ENCODE data around the gene THOP1.
A peak's percentile ranks its signal among the peaks of the same experiment; 100 is the strongest.
"Not testable (repeated sequence)": the region's sequence is repeated elsewhere in the genome, so short reads cannot be mapped to it uniquely, and the experiment has no call there.

Gene THOP1

GRCh38 chr19:2782329-2782935, 2.9 kb upstream of the THOP1 start:
- Histone ChIP-seq H3K27me3 (ENCODE audit: insufficient read depth, low read length) (no peaks in the 10 kb centered on the region), H3K36me3 (ENCODE audit: insufficient read depth, low read length) (peaks cover 19% of the 10 kb centered on the region), H2AFZ (ENCODE audit: low read depth, low read length) (no peak overlapping the region), H3K4me3 (ENCODE audit: low read length) (peak overlapping the region; percentile 76), H3K9me3 (ENCODE audit: low read length) (peaks cover 1% of the 10 kb centered on the region), H3K4me1 (ENCODE audit: insufficient read depth, low read length) (peaks cover 29% of the 10 kb centered on the region)

DNA sequence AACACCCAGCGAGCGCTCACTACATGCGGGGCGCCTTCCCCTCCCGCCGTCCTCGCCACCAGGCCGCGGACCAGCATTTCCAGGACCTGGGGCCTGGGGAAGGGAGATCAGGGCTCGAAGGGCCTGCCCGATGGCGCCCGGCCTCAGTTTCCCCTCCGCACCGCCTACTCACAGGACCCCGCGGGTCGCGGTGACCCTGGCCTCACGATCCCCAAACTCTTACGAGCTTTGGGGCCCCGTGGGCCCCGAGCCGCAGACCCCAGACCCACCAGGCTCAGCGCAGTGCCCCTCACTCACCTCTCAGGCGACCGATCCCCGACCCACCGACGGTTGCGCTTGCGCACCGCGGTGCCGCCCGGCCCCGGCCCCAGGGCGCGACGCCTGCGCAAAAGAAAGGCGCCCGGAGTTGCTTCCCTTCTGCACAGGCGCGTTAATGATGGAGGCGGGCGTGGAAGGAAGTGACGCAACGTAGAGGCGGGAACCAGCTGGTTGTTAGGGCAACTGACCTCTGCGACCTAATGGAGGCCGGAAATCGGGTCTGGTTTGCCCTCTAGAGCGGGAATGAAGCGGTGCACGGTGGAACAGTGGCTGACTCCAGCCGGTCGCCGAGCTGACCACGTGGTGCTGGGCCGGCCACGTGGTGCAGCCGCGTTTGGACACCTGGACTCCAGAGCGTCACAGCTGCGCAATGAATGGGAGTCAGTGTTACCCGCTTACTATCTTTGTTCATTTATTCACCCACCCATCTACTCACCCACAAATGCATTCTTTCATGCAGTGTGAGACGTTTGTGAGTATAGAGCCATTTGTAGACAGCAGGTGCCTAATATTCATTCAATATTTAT, 2.1 kb upstream of the THOP1 start, which contains the start of gene SGTA:
Gene SGTA, minus strand, starts transcription at position 338 of the 845 bp plus-strand sequence. CDS start 14,205 bp downstream, outside the sequence.
- Histone ChIP-seq H3K36me3 (ENCODE audit: insufficient read depth, low read length) (peaks cover 23% of the 10 kb centered on the region), H3K4me1 (ENCODE audit: insufficient read depth, low read length) (peaks cover 29% of the 10 kb centered on the region), H3K27me3 (ENCODE audit: insufficient read depth, low read length) (no peaks in the 10 kb centered on the region), H3K4me3 (ENCODE audit: low read length) (peak within 1 kb of the TSS; percentile 76), H2AFZ (ENCODE audit: low read depth, low read length) (peak within 1 kb of the TSS; percentile 63), H3K9me3 (ENCODE audit: low read length) (no peaks in the 10 kb centered on the region)

GRCh38 chr19:2783781-2784145, 1.5 kb upstream of the THOP1 start:
- Histone ChIP-seq H2AFZ (ENCODE audit: low read depth, low read length) (peak overlapping the region; percentile 63), H3K4me1 (ENCODE audit: insufficient read depth, low read length) (peaks cover 29% of the 10 kb centered on the region), H3K27me3 (ENCODE audit: insufficient read depth, low read length) (no peaks in the 10 kb centered on the region), H3K9me3 (ENCODE audit: low read length) (no peaks in the 10 kb centered on the region), H3K4me3 (ENCODE audit: low read length) (peak overlapping the region; percentile 36), H3K36me3 (ENCODE audit: insufficient read depth, low read length) (peaks cover 25% of the 10 kb centered on the region)

DNA sequence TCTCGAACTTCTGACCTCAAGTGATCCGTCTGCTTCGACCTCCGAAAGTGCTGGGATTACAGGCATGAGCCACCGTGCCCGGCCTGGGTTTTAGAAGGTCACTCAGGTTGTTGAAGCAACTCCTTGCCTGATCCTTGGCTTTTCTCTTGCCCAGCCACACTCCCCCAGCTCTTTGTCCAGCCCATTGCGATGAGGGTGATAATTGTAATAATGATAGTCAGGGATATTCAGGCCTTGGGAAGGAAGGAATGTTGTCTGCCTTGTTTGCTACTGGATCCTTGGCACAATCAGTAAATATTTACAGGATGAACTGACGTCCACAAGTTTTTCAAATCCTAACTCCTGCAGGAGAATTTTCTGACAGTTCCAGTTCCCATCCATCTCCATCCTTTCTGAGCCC, 1.8 kb downstream of the THOP1 start:
- H2AFZ ChIP-seq (ENCODE audit: low read depth, low read length) = no peak overlapping the region
- H3K36me3 ChIP-seq (ENCODE audit: insufficient read depth, low read length) = peaks cover 41% of the 10 kb centered on the region
- H3K4me3 ChIP-seq (ENCODE audit: low read length) = no peak overlapping the region
- peaks cover 21% of the 10 kb centered on the region for H3K4me1 ChIP-seq (ENCODE audit: insufficient read depth, low read length)
- no peaks in the 10 kb centered on the region for H3K9me3 ChIP-seq (ENCODE audit: low read length)
- no peaks in the 10 kb centered on the region for H3K27me3 ChIP-seq (ENCODE audit: insufficient read depth, low read length)

- H3K27me3 ChIP-seq (ENCODE audit: insufficient read depth, low read length) = no peaks in the 10 kb centered on the region
- H3K4me3 ChIP-seq (ENCODE audit: low read length) = no peak overlapping the region
- H3K4me1 ChIP-seq (ENCODE audit: insufficient read depth, low read length) = peaks cover 15% of the 10 kb centered on the region
- H3K9me3 ChIP-seq (ENCODE audit: low read length) = no peaks in the 10 kb centered on the region
- H2AFZ ChIP-seq (ENCODE audit: low read depth, low read length) = no peak overlapping the region
- peaks cover 51% of the 10 kb centered on the region for H3K36me3 ChIP-seq (ENCODE audit: insufficient read depth, low read length)
These were observed 2.9 kb downstream of the THOP1 start for GRCh38 chr19:2788237-2788636.

DNA sequence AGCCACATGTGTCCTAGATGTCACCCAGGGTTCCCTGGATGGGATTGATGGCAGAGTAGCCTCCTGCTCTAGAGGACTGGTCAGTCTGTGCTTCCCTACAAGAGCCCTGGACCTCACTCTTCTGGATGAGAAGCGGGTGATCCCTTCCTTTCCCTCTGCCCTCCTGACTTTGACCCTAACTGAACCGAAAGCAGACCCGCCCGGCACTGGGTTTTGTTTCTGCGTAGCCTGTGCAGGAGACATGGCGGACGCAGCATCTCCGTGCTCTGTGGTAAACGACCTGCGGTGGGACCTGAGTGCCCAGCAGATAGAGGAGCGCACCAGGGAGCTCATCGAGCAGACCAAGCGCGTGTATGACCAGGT, 4.9 kb downstream of the THOP1 start:
- no peak overlapping the region for H2AFZ ChIP-seq (ENCODE audit: low read depth, low read length)
- H3K36me3 ChIP-seq (ENCODE audit: insufficient read depth, low read length) = peaks cover 62% of the 10 kb centered on the region
- no peak overlapping the region for H3K4me3 ChIP-seq (ENCODE audit: low read length)
- H3K4me1 ChIP-seq (ENCODE audit: insufficient read depth, low read length) = peaks cover 8% of the 10 kb centered on the region
- no peaks in the 10 kb centered on the region for H3K9me3 ChIP-seq (ENCODE audit: low read length)
- H3K27me3 ChIP-seq (ENCODE audit: insufficient read depth, low read length) = no peaks in the 10 kb centered on the region

DNA sequence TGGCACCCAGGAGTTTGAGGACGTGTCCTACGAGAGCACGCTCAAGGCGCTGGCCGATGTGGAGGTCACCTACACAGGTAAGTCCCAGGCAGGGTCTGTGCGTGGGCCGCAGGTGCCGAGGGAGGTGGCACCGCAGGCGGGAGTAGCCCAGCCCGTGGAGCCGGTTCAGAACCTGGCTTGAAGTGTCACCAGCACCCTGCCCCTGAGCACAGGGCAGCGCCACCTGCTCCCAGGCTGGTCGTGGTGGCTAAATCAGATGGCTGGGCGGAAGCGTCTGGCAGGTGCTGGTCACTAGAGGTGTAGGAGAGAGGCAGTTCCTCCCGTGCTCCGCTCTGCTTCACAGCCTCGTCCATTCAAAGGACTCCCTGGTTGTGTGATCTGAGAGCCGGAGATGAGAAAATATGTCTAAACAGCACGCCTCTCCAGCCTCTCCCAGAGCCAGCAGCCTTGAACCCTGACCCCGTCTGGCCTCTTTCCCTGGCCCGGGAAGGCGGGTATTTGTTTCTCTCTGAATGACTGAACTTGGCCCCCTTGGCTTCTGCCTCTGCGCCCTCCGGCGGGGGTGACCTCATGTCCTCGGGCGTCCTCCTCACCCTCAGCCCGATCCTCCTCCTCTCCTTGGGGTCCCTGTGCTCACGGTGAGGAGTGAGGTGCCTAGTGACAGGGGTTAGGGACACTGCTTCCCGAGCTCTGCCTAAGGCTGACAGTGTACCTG, 5.4 kb downstream of the THOP1 start:
- Histone ChIP-seq H3K9me3 (ENCODE audit: low read length) (no peaks in the 10 kb centered on the region), H3K27me3 (ENCODE audit: insufficient read depth, low read length) (no peaks in the 10 kb centered on the region), H3K4me3 (ENCODE audit: low read length) (no peak overlapping the region), H3K36me3 (ENCODE audit: insufficient read depth, low read length) (peaks cover 67% of the 10 kb centered on the region), H2AFZ (ENCODE audit: low read depth, low read length) (no peak overlapping the region), H3K4me1 (ENCODE audit: insufficient read depth, low read length) (peaks cover 8% of the 10 kb centered on the region)

GRCh38 chr19:2791440-2791839, 6.1 kb downstream of the THOP1 start:
- Histone ChIP-seq H2AFZ (ENCODE audit: low read depth, low read length) (no peak overlapping the region), H3K9me3 (ENCODE audit: low read length) (no peaks in the 10 kb centered on the region), H3K4me1 (ENCODE audit: insufficient read depth, low read length) (peaks cover 5% of the 10 kb centered on the region), H3K36me3 (ENCODE audit: insufficient read depth, low read length) (peaks cover 75% of the 10 kb centered on the region), H3K4me3 (ENCODE audit: low read length) (no peak overlapping the region), H3K27me3 (ENCODE audit: insufficient read depth, low read length) (no peaks in the 10 kb centered on the region)

DNA sequence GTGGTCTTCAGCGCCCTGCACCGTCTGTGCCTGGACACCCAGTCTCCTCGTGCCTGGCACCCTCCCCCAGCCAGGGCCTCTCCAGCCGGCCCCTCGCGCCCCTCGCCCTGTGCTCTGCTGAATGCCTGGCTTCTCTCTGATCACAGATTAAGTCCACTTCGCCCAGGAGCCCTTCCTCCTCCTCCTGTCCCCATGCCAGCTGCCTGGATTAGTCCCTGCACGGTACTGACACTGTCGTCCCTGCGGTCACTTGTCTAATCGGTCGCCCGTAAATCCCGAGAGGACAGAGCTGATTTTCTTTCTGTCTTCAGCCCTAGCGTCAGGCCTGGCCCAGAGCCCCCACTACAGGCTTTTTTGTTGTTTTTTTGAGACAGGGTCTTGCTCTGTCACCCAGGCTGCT, 6.6 kb downstream of the THOP1 start:
- Histone ChIP-seq H3K4me1 (ENCODE audit: insufficient read depth, low read length) (peaks cover 4% of the 10 kb centered on the region), H3K9me3 (ENCODE audit: low read length) (no peaks in the 10 kb centered on the region), H3K4me3 (ENCODE audit: low read length) (no peak overlapping the region), H2AFZ (ENCODE audit: low read depth, low read length) (no peak overlapping the region), H3K27me3 (ENCODE audit: insufficient read depth, low read length) (no peaks in the 10 kb centered on the region), H3K36me3 (ENCODE audit: insufficient read depth, low read length) (peaks cover 79% of the 10 kb centered on the region)

DNA sequence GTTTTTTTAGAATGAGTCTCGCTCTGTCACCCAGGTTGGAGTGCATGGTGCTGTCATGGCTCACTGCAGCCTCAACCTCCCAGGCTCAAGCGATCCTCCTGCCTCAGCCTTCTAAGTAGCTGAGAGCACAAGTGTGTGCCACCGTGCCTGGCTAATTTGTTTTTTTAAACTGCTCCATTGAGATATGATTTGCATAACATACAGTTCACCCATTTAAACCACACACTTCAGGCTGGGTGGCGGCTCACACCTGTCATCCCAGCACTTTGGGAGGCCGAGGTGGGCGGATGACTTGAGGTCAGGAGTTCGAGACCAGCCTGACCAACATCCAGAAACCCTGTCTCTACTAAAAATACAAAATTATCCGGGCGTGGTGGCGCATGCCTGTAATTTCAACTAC, 7.4 kb downstream of the THOP1 start:
- H3K36me3 ChIP-seq (ENCODE audit: insufficient read depth, low read length) = peaks cover 78% of the 10 kb centered on the region
- not testable (repeated sequence) for H2AFZ ChIP-seq (ENCODE audit: low read depth, low read length); H3K4me1 ChIP-seq (ENCODE audit: insufficient read depth, low read length); H3K9me3 ChIP-seq (ENCODE audit: low read length); H3K4me3 ChIP-seq (ENCODE audit: low read length); H3K27me3 ChIP-seq (ENCODE audit: insufficient read depth, low read length)

GRCh38 chr19:2793126-2793525, 7.8 kb downstream of the THOP1 start:
- Histone ChIP-seq H3K4me3 (ENCODE audit: low read length) (no peak overlapping the region), H3K9me3 (ENCODE audit: low read length) (no peaks in the 10 kb centered on the region), H3K36me3 (ENCODE audit: insufficient read depth, low read length) (peaks cover 77% of the 10 kb centered on the region), H3K27me3 (ENCODE audit: insufficient read depth, low read length) (no peaks in the 10 kb centered on the region), H2AFZ (ENCODE audit: low read depth, low read length) (no peak overlapping the region), H3K4me1 (ENCODE audit: insufficient read depth, low read length) (no peaks in the 10 kb centered on the region)

DNA sequence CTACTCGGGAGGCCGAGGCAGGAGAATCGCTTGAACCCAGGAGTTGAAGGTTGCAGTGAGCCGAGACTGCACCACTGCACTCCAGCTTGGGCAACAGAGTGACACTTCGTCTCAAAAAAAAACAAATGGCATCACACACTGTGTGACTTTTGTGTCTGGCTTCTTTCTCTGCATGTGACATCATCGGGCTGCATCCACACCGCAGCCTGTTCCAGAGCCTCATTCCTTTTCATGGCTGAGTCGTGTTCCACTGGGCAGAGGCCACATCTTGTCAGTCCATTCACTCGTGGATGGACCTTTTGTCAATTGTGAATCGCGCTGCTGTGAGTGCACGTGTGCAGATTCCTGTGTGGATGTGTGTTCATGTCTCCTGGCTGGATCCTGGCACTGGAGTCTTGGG, 8.3 kb downstream of the THOP1 start:
- Histone ChIP-seq H2AFZ (ENCODE audit: low read depth, low read length) (no peak overlapping the region), H3K4me1 (ENCODE audit: insufficient read depth, low read length) (no peaks in the 10 kb centered on the region), H3K4me3 (ENCODE audit: low read length) (no peak overlapping the region), H3K36me3 (ENCODE audit: insufficient read depth, low read length) (peaks cover 78% of the 10 kb centered on the region), H3K27me3 (ENCODE audit: insufficient read depth, low read length) (no peaks in the 10 kb centered on the region), H3K9me3 (ENCODE audit: low read length) (no peaks in the 10 kb centered on the region)
